ENCODE data around the gene OSBP2. TPM values are rescaled to one million over a fixed set of nuclear protein-coding genes. Genes with fewer than 3 reads are reported as not detected.

OSBP2 gene
- total and polyA plus RNA-seq, 10 of the 15 experiments (the other 5 are each of a cell fraction or from before 2014, with no cell fraction given) = 0.11 to 7.7 (median 3.6) TPM

DNA sequence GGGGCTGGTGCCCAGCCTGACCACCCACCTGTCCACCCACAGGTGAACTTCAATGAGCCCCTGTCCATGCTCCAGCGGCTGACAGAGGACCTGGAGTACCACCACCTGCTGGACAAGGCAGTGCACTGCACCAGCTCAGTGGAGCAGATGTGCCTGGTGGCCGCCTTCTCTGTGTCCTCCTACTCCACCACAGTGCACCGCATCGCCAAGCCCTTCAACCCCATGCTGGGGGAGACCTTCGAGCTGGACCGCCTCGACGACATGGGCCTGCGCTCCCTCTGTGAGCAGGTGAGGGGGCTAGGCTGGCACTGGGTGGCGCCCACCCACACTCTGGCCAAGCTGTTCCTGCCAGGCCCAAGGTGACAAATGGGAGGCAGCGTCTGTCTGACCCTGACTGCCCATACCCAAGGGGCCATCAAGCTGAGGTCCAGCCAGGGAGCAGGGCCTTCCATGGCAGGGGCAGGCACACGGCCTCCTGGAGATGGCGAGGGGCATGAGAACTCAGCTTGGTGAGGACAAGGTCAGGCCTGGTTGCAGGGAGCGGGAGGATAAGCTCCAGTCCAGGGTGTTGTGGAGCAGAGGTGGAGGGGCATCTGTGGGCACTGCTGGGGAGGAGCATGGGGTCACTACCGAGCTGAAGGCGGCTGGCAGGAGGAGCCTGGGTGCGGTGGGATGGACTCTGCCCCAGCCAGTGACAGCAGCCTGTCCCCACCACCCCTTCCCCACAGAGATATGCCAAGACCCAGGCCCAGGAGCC, 196.2 kb downstream of the OSBP2 start:
- intact Hi-C loops (cut with micrococcal nuclease; ENCODE audit: unreplicated experiment) = loop anchor here (5.0 kb wide), 1 partner anchor 129 kb away; no protein-coding TSS in a partner anchor
- in situ Hi-C loops (cut with MboI) = no loop called here
- Histone ChIP-seq H4K20me1 (ENCODE audit: control insufficient read depth, insufficient read depth) (no peaks in the 10 kb centered on the region; the same call in 1 of the 2 replicates), H3K9ac (ENCODE audit: control insufficient read depth, insufficient read depth, low read length) (no peak overlapping the region), H3K9me3 (replicated peaks; ENCODE audit: control insufficient read depth, insufficient read depth, low read length) (no peaks in the 10 kb centered on the region), H3K4me3 (no peak overlapping the region), H3K4me2 (ENCODE audit: control insufficient read depth, insufficient read depth) (no peak overlapping the region), H2AFZ (ENCODE audit: control insufficient read depth, low read depth, low read length) (no peak overlapping the region), H3K79me2 (ENCODE audit: control insufficient read depth, insufficient read depth, low read length) (no peaks in the 10 kb centered on the region), H3K27ac (ENCODE audit: control insufficient read depth, insufficient read depth) (no peak overlapping the region), H3K4me1 (ENCODE audit: control insufficient read depth, insufficient read depth, low read length) (no peaks in the 10 kb centered on the region), H3K36me3 (ENCODE audit: control insufficient read depth in 2 of 2, insufficient read depth in 2 of 2, low read length in 1 of 2) (peaks cover 0 to 15% of the 10 kb centered on the region in 2 experiments; a peak in 2 of 4 replicates), H3K27me3 (replicated peaks in 1 of 2; ENCODE audit: control insufficient read depth in 2 of 2, insufficient read depth in 2 of 2, low read length in 1 of 2) (no peaks in the 10 kb centered on the region)
- SMC1A ChIA-PET (ENCODE audit: uncharacterized antibody, unreplicated experiment) = no interaction called here
- no TSS peak for BruUV-seq (replicated peaks)
- ATAC-seq (peak; percentile 84), DNase-seq (ENCODE audit: low read depth, low spot score) (no peak), FAIRE-seq (peak; percentile 49)
- POLR2A ChIA-PET = interaction anchor here (0.6 kb wide), 1 partner anchor 378 kb away, joined by 4 read pairs; no protein-coding TSS in a partner anchor
- peak; percentile 41; the same call in 1 of the 2 replicates for TF ChIP-seq SMC3 (IDR thresholded peaks at IDR 0.05; ENCODE audit: borderline replicate concordance, low read length)
- TF ChIP-seq, protein P1, sequence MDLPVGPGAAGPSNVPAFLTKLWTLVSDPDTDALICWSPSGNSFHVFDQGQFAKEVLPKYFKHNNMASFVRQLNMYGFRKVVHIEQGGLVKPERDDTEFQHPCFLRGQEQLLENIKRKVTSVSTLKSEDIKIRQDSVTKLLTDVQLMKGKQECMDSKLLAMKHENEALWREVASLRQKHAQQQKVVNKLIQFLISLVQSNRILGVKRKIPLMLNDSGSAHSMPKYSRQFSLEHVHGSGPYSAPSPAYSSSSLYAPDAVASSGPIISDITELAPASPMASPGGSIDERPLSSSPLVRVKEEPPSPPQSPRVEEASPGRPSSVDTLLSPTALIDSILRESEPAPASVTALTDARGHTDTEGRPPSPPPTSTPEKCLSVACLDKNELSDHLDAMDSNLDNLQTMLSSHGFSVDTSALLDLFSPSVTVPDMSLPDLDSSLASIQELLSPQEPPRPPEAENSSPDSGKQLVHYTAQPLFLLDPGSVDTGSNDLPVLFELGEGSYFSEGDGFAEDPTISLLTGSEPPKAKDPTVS (IDR thresholded peaks at IDR 0.05; ENCODE audit: low read depth, low read length) = no peak
- TF ChIP-seq, protein P2, sequence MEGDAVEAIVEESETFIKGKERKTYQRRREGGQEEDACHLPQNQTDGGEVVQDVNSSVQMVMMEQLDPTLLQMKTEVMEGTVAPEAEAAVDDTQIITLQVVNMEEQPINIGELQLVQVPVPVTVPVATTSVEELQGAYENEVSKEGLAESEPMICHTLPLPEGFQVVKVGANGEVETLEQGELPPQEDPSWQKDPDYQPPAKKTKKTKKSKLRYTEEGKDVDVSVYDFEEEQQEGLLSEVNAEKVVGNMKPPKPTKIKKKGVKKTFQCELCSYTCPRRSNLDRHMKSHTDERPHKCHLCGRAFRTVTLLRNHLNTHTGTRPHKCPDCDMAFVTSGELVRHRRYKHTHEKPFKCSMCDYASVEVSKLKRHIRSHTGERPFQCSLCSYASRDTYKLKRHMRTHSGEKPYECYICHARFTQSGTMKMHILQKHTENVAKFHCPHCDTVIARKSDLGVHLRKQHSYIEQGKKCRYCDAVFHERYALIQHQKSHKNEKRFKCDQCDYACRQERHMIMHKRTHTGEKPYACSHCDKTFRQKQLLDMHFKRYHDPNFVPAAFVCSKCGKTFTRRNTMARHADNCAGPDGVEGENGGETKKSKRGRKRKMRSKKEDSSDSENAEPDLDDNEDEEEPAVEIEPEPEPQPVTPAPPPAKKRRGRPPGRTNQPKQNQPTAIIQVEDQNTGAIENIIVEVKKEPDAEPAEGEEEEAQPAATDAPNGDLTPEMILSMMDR (IDR thresholded peaks at IDR 0.05 in 2 of 3, conservative IDR thresholded peaks at IDR 0.05 in 1 of 3; ENCODE audit: control insufficient read depth in 2 of 3, extremely low read depth in 1 of 3, insufficient read depth in 1 of 3, low read depth in 3 of 3, low read length in 3 of 3) = peak; percentile 48 to 75 (median 75)
- no peak for TF ChIP-seq SREBF1 (IDR thresholded peaks at IDR 0.05; ENCODE audit: low read length)
- no peak for TF ChIP-seq SRF (IDR thresholded peaks at IDR 0.05; ENCODE audit: low read depth in 2 of 2, low read length in 2 of 2)
- 0 out of 2 replicates have a peak, but pooled peaks have one; percentile 18 for TF ChIP-seq PAX5 (IDR thresholded peaks at IDR 0.05; ENCODE audit: borderline replicate concordance, low read depth, low read length)
- no peak for TF ChIP-seq EED (IDR thresholded peaks at IDR 0.05; ENCODE audit: low read depth)
- TF ChIP-seq RUNX3 (IDR thresholded peaks at IDR 0.05; ENCODE audit: low read length) = no peak
- TF ChIP-seq RAD21 (IDR thresholded peaks at IDR 0.05; ENCODE audit: insufficient read depth, low read depth, low read length) = peak; percentile 40; the same call in 1 of the 2 replicates
- TF ChIP-seq GABPA (IDR thresholded peaks at IDR 0.05; ENCODE audit: low read depth) = no peak
- RAD21 ChIA-PET (ENCODE audit: unreplicated experiment) = interaction anchor here (0.8 to 1.0 kb wide), 2 partner anchors 29 to 31 kb away, joined by 4 to 5 read pairs; no protein-coding TSS in a partner anchor
- WGBS (ENCODE audit: insufficient coverage, insufficient replicate concordance, low lambda C conversion rate, missing lambda C conversion rate) = 26% methylated on average over 16 of the region's 17 CpGs
- CTCF ChIA-PET = interaction anchor here (0.6 to 2.8 kb wide), 11 partner anchors 12 to 786 kb away, joined by 3 to 13 read pairs (median 4); partner anchors contain the start of gene SLC35E4
